Measurements from ENCODE around the gene SH3RF3. TPM values are rescaled to one million over a fixed set of nuclear protein-coding genes. Genes with fewer than 3 reads are reported as not detected.

The SH3RF3 gene
- total and polyA plus RNA-seq, 2 of the 13 experiments (the other 11 are each of a cell fraction or from before 2014, with no cell fraction given), result 0.04 TPM; not detected in 1

DNA sequence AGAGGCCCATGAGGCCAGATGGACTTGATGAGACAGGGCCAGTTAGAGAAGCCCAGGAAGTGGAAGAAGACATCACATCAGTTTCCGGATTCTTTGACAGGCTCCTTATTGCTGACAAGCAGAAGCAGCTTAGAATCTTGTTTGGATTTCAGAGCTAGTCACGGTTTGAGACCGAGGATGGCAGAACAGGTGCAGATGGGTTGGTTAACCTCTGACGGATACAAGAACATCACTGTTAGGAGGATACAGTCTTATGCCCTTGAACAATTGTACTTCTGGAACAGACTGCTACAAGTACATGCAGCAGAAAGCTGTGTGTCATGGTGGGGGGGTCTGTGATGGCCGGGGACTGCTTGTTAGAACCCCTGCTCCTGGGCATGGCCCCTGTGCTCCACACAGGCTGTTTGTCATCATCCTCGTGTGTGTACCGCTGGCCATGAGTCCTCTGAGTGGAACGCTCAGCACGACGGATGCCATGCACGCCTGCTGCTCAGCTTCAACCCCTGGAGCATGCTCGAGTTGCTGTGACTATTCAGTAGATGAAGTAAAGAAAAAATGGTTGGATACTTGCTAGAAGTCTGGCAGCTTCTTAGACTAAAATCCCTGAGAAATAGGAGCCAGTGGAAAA is 217.7 kb downstream of the SH3RF3 start:
- WGBS (ENCODE audit: low lambda C conversion rate), result 51% methylated on average over 11 of the region's 12 CpGs
- no peaks in the 10 kb centered on the region for H3K79me2 ChIP-seq (ENCODE audit: insufficient read depth, low read length)
- no peak overlapping the region for H2AFZ ChIP-seq (ENCODE audit: low read length)
- H4K20me1 ChIP-seq (ENCODE audit: insufficient read depth, low read length), result no peaks in the 10 kb centered on the region
- H3K27ac ChIP-seq (ENCODE audit: extremely low read length, insufficient read depth, low read length), result no peak overlapping the region
- POLR2A ChIA-PET, result no interaction called here
- in situ Hi-C loops (cut with HindIII; ENCODE audit: extremely low pct_ligation_motif_present, low pct_unique_long_range_greater_than_20kb) (no loop called here), intact Hi-C loops (cut with micrococcal nuclease; ENCODE audit: unreplicated experiment) (no loop called here)
- no peak overlapping the region for H3K4me3 ChIP-seq (replicated peaks in 1 of 3; ENCODE audit: insufficient read depth in 1 of 3, low read depth in 2 of 3, low read length in 3 of 3)
- TF ChIP-seq KDM5A (IDR thresholded peaks at IDR 0.05; ENCODE audit: borderline replicate concordance, low read length) (no peak), TFAP4 (IDR thresholded peaks at IDR 0.05; ENCODE audit: borderline replicate concordance, low read depth) (no peak), EEA1 (CRISPR knock-in tag; IDR thresholded peaks at IDR 0.05; ENCODE audit: borderline replicate concordance) (no peak), MAFK (conservative IDR thresholded peaks at IDR 0.05 in 1 of 2, IDR thresholded peaks at IDR 0.05 in 1 of 2; ENCODE audit: low read length in 2 of 2) (no peak), ZNF143 (CRISPR knock-in tag; IDR thresholded peaks at IDR 0.05) (no peak), ZNF333 (CRISPR knock-in tag; IDR thresholded peaks at IDR 0.05; ENCODE audit: borderline replicate concordance) (no peak), KLF6 (CRISPR knock-in tag; IDR thresholded peaks at IDR 0.05) (no peak), RBM22 (optimal IDR thresholded peaks at IDR 0.05; ENCODE audit: low read length) (no peak), CEBPG (CRISPR knock-in tag; IDR thresholded peaks at IDR 0.05) (no peak)
- no peaks in the 10 kb centered on the region for H3K9me3 ChIP-seq (ENCODE audit: low read length)
- H3K9ac ChIP-seq (ENCODE audit: insufficient read depth, low read depth, low read length), result no peak overlapping the region
- peaks cover 2 to 27% of the 10 kb centered on the region in 2 experiments; a peak in 3 of 5 replicates for H3K27me3 ChIP-seq (ENCODE audit: control insufficient read depth in 1 of 2, insufficient read depth in 2 of 2, low read length in 2 of 2)
- CTCF ChIA-PET (ENCODE audit: low intra/inter-chr PET ratio, low total read pairs), result no interaction called here
- H3K4me2 ChIP-seq (ENCODE audit: low read depth, low read length), result no peak overlapping the region
- DNase-seq (ENCODE audit: low spot score) (no peak), FAIRE-seq (no peak), ATAC-seq (no peak)
- H3K36me3 ChIP-seq (replicated peaks in 1 of 2; ENCODE audit: control insufficient read depth in 1 of 2, insufficient read depth in 2 of 2, low read length in 2 of 2), result no peaks in the 10 kb centered on the region
- H3K4me1 ChIP-seq (ENCODE audit: insufficient read depth, low read length), result no peaks in the 10 kb centered on the region
- BruUV-seq (replicated peaks), result no TSS peak
